Measurements from ENCODE around the gene KPNA3.

The KPNA3 gene

DNA sequence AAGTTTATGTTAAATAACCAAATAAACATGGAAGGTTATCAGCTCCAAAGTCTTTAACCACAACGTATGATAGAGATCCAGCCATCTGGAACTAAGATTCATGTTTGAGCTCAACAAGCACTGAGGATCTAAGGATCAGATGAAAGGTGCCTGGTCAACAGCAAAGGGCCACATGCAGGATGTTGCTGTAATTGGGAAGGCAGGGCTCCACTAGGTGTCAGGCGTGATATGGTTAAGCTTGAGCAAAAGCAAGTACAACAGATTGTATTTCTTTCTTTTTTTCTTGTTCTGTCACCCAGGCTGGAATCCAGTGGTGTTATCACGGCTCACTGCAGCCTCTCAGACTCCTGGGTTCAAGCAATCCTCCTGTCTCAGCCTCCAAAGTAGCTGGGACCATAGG lies 113.2 kb downstream of the KPNA3 start:
- Histone ChIP-seq H3K4me2 (ENCODE audit: low read depth, low read length) (no peak overlapping the region), H3K36me3 (replicated peaks; ENCODE audit: insufficient read depth, low read length) (no peaks in the 10 kb centered on the region), H2AFZ (ENCODE audit: low read length) (no peak overlapping the region), H3K27me3 (replicated peaks; ENCODE audit: insufficient read depth, low read length) (no peaks in the 10 kb centered on the region), H3F3A (ENCODE audit: insufficient read depth, low read length) (no peaks in the 10 kb centered on the region), H3K4me1 (ENCODE audit: low read length) (no peaks in the 10 kb centered on the region), H3K9ac (ENCODE audit: low read length) (no peak overlapping the region), H3K4me3 (ENCODE audit: low read length) (no peak overlapping the region), H3K9me3 (replicated peaks; ENCODE audit: insufficient read depth, low read length) (no peaks in the 10 kb centered on the region), H3K9me2 (replicated peaks; ENCODE audit: insufficient read depth, low read length) (no peaks in the 10 kb centered on the region), H3K27ac (ENCODE audit: low read length) (no peak overlapping the region), H3K79me2 (ENCODE audit: low read length) (0 out of 2 replicates have a peak, but pooled peaks cover 6% of the 10 kb centered on the region), H4K20me1 (ENCODE audit: insufficient read depth, low read length) (no peaks in the 10 kb centered on the region)
- TF ChIP-seq EZH2 (optimal IDR thresholded peaks at IDR 0.05; ENCODE audit: low read depth, low read length) (no peak), EZH2phosphoT487 (IDR thresholded peaks at IDR 0.05; ENCODE audit: low read length) (no peak)
- TF ChIP-seq, protein P1, sequence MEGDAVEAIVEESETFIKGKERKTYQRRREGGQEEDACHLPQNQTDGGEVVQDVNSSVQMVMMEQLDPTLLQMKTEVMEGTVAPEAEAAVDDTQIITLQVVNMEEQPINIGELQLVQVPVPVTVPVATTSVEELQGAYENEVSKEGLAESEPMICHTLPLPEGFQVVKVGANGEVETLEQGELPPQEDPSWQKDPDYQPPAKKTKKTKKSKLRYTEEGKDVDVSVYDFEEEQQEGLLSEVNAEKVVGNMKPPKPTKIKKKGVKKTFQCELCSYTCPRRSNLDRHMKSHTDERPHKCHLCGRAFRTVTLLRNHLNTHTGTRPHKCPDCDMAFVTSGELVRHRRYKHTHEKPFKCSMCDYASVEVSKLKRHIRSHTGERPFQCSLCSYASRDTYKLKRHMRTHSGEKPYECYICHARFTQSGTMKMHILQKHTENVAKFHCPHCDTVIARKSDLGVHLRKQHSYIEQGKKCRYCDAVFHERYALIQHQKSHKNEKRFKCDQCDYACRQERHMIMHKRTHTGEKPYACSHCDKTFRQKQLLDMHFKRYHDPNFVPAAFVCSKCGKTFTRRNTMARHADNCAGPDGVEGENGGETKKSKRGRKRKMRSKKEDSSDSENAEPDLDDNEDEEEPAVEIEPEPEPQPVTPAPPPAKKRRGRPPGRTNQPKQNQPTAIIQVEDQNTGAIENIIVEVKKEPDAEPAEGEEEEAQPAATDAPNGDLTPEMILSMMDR (IDR thresholded peaks at IDR 0.05; ENCODE audit: low read length), result no peak
- DNase-seq, result no peak

DNA sequence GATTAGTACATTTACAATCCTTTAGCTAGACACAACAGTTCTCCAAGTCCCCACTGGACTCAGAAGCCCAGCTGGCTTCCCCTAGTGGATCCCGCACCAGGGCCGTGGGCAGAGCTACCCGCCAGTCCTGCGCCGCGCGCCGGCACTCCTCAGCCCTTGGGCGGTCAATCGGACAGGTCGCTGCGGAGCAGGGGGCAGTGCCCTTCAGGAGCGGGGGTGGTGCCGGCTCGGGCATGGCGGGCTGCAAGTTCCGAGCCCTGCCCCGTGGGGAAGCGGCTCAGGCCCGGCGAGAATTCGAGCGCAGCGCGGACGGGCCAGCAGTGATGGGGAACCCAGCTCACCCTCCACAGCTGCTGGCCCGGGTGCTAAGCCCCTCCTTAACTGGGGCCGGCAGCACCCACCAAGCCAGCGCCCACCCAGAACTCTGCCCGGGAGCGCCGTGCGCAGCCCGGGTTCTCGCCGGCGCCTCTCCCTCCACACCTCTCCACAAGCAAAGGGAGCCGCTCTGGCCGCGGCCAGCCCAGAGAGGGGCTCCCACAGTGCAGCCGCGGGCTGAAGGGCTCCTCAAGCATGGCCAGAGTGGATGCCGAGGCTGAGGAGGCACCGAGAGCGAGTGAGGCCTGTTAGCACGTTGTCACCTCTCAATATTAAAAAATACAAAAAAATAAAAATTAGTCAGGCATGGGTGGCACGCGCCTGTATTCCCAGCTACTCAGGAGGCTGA lies 114.1 kb downstream of the KPNA3 start:
- Histone ChIP-seq H4K20me1 (ENCODE audit: insufficient read depth, low read length) (no peaks in the 10 kb centered on the region), H3K4me1 (ENCODE audit: low read length) (no peaks in the 10 kb centered on the region), H3F3A (ENCODE audit: insufficient read depth, low read length) (no peaks in the 10 kb centered on the region), H2AFZ (ENCODE audit: low read length) (no peak overlapping the region), H3K27me3 (replicated peaks; ENCODE audit: insufficient read depth, low read length) (no peaks in the 10 kb centered on the region), H3K27ac (ENCODE audit: low read length) (no peak overlapping the region), H3K36me3 (replicated peaks; ENCODE audit: insufficient read depth, low read length) (no peaks in the 10 kb centered on the region), H3K9me2 (replicated peaks; ENCODE audit: insufficient read depth, low read length) (no peaks in the 10 kb centered on the region), H3K4me2 (ENCODE audit: low read depth, low read length) (no peak overlapping the region), H3K79me2 (ENCODE audit: low read length) (0 out of 2 replicates have a peak, but pooled peaks cover 6% of the 10 kb centered on the region), H3K9me3 (replicated peaks; ENCODE audit: insufficient read depth, low read length) (no peaks in the 10 kb centered on the region), H3K9ac (ENCODE audit: low read length) (no peak overlapping the region), H3K4me3 (ENCODE audit: low read length) (no peak overlapping the region)
- no peak for DNase-seq
- TF ChIP-seq EZH2 (optimal IDR thresholded peaks at IDR 0.05; ENCODE audit: low read depth, low read length) (no peak), EZH2phosphoT487 (IDR thresholded peaks at IDR 0.05; ENCODE audit: low read length) (no peak)
- TF ChIP-seq, protein P1 (IDR thresholded peaks at IDR 0.05; ENCODE audit: low read length), result no peak

DNA sequence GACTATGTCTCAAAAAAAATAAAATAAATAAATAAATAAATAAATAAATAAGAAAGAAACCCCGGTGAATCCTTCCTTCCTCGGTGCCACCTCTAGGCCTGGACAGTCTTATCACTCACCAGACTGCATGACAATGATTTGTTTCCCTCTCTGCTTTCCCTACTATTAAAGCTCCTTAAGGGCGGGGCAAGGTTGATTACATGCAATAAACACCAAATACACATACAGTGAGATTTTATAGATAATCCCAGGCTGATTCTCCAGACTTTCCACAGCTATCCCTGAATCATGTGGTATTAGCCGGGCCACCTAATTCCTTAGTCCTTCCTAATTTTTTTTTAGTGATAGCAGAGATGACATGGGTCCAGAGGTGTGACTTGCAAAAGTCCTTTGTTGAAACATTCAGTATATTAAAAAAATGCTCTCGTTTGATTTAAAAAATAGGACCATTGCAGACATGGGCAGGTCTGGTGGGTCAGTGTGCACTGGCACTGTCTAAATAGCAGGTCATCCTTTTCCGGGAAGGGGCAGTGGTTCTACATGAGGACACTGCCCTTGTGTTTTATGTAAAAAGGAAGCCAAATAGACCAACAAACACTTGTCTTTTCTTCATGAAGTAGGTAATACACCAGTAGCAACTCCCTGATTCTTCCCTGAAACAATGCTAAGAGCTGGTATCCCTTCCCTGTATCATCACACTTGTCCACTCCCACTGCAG lies 115.7 kb downstream of the KPNA3 start:
- H3K4me2 ChIP-seq (ENCODE audit: low read depth, low read length), result no peak overlapping the region
- H3K4me3 ChIP-seq (ENCODE audit: low read length), result no peak overlapping the region
- no peaks in the 10 kb centered on the region for H3K9me2 ChIP-seq (replicated peaks; ENCODE audit: insufficient read depth, low read length)
- no peaks in the 10 kb centered on the region for H3K36me3 ChIP-seq (replicated peaks; ENCODE audit: insufficient read depth, low read length)
- no peak overlapping the region for H3K9ac ChIP-seq (ENCODE audit: low read length)
- H3K27ac ChIP-seq (ENCODE audit: low read length), result no peak overlapping the region
- no peak for DNase-seq
- H3K27me3 ChIP-seq (replicated peaks; ENCODE audit: insufficient read depth, low read length), result no peaks in the 10 kb centered on the region
- no peak overlapping the region for H2AFZ ChIP-seq (ENCODE audit: low read length)
- no peaks in the 10 kb centered on the region for H4K20me1 ChIP-seq (ENCODE audit: insufficient read depth, low read length)
- H3K79me2 ChIP-seq (ENCODE audit: low read length), result no peaks in the 10 kb centered on the region
- H3K4me1 ChIP-seq (ENCODE audit: low read length), result no peaks in the 10 kb centered on the region
- no peaks in the 10 kb centered on the region for H3F3A ChIP-seq (ENCODE audit: insufficient read depth, low read length)
- no peaks in the 10 kb centered on the region for H3K9me3 ChIP-seq (replicated peaks; ENCODE audit: insufficient read depth, low read length)
- TF ChIP-seq EZH2 (optimal IDR thresholded peaks at IDR 0.05; ENCODE audit: low read depth, low read length) (no peak), EZH2phosphoT487 (IDR thresholded peaks at IDR 0.05; ENCODE audit: low read length) (no peak)
- TF ChIP-seq, protein P1 (IDR thresholded peaks at IDR 0.05; ENCODE audit: low read length), result no peak
